A673 (cell line): ENCODE measurements around the gene TSC2.

Experiments
- CTCF ChIP-seq: fragments of 300-800, 200-600 bp; sonication (generic); conservative IDR thresholded peaks from 2 replicates; pipeline ENCODE4 v1.5.1; 2017; ENCODE audit warnings: low read depth, mild to moderate bottlenecking, antibody characterized with exemption, low read length, moderate library complexity, mixed read lengths
- EZH2 ChIP-seq: fragments of 200-600 bp; sonication (generic); IDR thresholded peaks from 2 replicates; pipeline ENCODE4 v1.6.1; 2017; ENCODE audit warnings: borderline replicate concordance, low read depth, mild to moderate bottlenecking, mixed read lengths, antibody characterized with exemption, low read length; ENCODE audit not compliant: poor library complexity, severe bottlenecking

GRCh38 chr16:2084895-2085625 is 37.3 kb downstream of the TSC2 start:
- TF ChIP-seq CTCF = no peak
- no peak for TF ChIP-seq EZH2
